GM18519 (cell line): ENCODE measurements around the gene ATP10A.
"Not testable (repeated sequence)": the region's sequence is repeated elsewhere in the genome, so short reads cannot be mapped to it uniquely, and the experiment has no call there.

Source experiments
- ATAC-seq: cut with Tn5 transposase; IDR thresholded peaks from one replicate; pipeline ENCODE4 v1.9.1; 2021; ENCODE audit warnings: mild to moderate bottlenecking, moderate library complexity; ENCODE audit not compliant: unreplicated experiment, low FRiP score

The ATP10A gene

DNA sequence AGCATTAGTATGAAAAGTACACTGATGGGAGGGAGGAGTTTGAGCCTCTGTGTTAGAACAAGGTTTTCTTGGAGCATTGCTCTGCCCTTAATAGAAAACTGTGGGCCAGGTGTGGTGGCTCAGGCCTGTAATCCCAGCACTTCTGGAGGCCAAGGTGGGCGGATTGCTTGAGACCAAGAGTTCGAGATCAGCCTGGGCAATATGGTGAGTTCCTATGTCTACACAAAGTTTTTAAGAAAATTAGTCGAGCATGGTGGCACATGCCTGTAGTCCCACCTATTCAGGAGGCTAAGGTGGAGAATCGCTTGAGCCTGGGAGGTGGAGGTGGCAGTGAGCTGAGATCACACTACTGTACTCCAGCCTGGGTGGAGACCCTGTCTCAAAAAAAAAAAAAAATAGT lies 103.7 kb downstream of the ATP10A start:
- ATAC-seq = no peak

DNA sequence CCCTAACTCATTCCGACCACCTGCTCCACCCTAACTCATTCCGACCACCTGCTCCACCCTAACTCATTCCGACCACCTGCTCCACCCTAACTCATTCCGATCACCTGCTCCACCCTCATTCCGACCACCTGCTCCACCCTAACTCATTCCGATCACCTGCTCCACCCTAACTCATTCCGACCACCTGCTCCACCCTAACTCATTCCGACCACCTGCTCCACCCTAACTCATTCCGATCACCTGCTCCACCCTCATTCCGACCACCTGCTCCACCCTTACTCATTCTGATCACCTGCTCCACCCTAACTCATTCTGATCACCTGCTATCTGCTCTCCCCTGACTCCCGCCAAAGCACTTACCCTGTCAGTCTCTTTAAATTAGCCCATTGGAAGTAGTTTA lies 104.5 kb downstream of the ATP10A start:
- not testable (repeated sequence) for ATAC-seq

DNA sequence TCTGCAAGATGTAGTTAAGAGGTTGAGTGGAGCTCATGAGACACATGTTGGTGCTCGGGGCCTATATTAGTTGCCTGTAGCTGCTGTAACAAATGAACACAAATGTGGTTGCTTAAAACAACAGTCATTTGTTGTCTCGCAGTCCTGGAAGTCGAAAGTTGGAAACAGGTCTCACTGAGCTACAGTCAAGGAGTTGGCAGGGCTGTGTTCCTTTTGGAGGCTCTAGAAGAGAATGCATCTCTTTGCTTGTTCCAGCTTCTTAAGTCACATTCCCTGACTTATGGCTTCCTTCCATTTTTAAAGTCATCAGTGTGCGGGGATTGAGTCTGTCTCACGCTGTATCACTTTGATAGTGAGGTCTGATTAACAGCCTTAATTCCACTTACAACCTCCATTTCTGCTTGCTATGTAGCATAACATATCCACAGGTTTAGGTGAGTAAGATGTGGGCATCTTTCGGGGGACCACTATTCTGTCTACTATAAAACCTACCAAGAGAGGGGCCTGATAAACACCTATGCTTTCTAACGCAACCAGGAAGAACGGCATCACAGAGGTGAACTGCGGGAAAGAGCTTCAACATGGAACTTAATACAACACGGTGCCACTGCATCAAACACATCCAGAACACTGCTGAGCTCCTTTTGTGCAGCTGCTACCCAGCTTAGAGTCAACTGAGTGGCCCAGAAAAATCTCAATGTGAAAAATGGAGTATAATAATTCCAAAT lies 119.4 kb downstream of the ATP10A start:
- ATAC-seq = no peak

DNA sequence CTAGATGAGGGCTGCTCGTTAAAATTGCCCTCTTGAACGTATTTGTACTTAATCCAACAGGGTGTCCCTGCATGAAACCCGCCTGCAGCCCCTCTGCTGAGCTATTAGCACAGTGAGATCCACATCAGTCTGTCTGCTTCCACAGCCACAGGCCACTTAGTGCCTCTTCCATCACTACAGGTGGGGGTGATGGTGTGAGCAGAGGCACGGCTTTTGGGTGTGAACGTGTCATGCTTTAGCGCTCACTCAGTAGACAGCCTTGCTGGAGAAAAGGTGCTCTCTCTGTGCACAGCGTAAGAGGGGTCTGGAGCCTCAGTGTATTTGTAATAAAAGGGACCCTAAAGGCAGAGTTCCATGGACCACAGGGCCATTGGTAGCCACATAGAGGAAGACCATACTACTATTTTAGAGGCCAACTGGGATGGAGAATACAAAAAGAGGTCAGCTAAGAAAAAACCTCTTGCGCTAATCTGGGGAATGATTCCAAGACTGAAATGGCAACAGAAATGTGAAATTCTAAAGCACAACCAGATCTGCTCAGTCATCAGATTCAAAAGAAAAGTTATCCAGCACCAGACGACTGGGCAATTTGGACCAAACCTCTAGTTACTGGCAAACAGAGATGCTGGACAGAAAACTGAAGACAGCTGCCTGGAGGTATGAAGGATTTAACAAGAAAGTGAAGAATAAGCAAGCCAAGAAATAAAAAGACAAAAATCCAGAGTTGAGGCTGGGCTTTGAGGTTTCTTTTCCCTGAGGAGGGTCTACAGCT lies 120.2 kb downstream of the ATP10A start:
- ATAC-seq = no peak

DNA sequence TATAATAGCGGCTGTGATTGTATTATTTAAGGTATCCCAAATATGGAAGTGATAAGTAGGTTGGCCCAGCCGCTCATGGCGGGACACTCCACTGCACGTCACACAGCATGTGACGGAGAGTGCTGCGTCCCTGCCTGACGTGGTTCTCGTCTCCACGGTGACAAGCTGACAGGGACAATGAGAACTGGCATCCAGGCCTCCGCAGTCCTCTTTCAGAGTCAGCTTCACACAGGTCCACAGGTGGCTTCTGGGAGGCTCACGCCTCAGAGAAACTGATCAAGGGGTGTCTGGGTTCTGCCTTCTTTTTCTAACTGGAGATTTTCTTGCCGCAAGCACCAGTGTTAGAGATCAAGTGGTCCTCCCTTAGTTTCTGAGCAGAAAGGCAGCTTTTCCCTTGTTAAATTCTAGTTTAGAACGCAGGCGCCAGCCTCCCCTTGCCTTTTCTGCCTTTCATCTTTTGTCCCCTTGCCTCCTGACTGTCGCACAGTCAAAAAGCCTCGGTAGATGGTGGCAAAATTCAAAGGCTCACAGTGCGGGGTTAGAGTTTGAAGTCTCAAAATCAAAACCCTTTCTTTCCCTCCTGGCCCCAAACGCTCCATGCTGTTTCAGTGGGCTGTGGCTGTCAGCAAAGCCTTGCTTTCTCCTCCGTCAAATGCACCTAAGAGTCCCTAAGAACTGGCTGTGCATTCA lies 120.9 kb downstream of the ATP10A start:
- no peak for ATAC-seq

DNA sequence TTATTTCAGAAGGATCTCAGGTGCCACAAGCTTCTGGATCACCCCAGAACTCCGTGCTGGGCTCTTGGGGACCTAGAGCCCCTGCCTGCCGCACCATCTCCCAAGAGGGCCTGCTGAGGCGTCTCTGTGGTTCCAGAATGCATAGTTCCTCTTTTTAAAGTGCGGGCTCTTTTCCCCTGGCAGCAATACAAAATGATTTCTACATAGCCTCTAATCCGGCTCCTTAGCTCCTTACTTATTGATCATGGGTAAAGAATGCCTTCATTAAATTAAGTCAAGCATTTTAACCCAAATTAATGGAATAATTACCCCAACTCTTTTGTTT lies 121.9 kb downstream of the ATP10A start:
- peak; percentile 60 for ATAC-seq

DNA sequence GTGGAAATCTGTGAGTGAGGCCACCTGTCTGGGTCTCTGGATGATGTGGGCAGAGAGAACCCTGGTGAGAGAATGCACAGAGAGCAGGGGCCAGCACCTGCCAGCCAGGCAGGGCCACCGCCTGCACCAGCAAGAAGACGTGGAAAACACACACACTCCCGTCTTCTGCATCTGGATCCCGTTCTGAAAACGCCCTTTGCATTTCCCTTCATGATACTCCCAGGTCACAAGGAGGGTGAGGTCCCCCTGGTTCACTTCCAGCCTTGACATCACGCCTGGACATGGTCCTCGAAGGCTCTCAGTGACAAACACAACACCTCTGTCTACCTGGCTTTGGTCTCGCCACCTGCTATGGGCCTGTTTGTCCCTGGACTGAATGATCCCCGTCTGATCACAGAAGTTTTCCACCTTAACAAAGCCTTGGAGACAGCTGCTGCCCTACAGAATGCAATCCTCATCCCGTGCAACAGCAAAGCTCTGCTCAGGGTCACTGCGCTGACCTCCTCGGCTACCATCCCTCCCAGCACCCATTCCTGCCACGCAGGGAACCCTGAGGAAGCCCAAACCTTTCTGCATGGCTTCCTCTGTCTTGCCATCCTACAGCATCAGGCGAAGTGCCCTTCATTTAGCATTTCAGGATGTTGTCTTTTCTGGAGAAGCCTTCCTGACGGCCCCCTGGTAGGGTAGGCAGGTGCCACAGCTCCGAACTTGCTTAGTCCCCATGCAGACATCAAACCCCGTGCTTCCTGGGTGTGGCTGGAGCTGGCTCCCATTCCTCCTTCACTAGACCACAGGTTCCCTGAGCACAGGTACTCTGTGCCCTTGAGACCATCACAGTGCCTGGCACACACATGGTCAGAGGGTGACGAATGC lies 122.5 kb downstream of the ATP10A start:
- ATAC-seq = no peak

DNA sequence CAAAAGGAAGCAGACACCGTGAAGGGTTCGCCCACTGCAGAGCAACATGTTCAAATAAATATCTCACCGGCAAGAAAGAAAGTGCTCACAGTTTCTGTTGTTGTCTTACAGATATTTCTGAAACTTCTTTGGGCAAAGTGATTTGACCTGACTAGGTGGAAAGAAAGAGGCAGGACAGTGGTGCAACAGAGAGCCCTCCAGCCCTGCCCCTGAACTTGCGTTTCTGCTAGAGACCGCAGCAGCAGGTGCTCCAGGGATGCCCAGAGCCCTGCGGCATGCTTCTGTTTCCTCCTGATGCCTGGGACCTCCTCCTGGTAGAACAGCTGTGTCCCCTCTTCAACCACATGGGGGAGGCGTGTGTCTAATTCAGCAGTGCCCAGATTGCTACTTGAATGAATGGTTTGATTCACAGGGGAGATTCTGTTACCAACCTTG lies 123.4 kb downstream of the ATP10A start:
- ATAC-seq = peak; percentile 44

DNA sequence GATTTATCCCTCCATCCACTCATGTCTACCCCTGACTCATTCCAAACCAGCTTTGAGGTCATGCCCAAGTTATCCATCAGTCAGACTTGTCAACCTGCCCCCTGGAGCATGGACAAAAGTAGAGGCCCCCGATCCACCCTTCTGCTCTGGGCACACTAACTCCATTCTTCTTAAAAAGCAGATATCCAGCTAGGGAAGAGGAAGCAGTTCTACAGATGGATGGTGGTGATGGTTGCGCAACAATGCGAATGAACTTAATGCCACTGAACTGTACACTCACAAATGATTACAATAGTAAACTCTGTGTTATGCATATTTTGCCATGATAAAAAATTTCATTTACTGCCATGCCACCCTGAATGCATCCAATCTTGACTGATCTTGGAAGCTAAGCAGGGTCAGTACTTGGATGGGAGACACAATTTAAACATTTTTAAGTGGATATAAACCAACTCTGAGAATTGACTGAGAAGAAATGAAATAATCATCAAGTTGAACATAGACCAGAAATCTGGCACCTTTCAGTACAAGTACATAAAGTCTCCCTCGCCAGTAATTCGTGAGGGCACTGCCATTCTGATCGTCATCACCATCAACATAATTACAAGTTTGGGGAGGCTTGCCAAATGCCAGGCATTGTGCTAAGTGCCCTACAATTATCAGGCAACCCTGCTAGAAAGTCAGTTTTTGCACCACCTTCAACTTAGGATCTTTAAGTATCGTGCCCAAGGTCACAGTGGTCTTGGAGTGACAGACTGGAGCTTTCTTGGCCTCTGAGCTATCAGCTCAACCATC lies 124.8 kb downstream of the ATP10A start:
- no peak for ATAC-seq

DNA sequence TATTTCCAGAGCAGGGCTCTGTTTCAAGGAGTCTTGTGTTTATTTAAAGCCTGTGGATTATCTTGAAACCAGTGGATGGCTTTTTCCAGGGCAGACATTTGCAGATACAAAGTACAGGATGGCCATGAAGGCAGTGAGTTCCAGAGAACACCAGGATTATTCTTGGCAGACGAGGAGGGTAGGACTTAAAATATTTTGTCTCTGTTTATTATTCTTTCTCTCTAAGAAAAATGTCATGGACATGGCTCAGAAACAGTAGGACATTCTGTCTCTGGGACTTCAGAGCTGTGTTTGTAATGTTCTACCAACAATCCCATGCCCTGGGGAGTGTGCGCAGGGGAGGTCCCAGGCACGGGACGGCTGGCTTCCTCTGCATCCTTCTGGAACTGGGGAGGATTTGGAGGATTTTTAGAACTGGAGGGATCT lies 125.9 kb downstream of the ATP10A start:
- ATAC-seq = no peak

DNA sequence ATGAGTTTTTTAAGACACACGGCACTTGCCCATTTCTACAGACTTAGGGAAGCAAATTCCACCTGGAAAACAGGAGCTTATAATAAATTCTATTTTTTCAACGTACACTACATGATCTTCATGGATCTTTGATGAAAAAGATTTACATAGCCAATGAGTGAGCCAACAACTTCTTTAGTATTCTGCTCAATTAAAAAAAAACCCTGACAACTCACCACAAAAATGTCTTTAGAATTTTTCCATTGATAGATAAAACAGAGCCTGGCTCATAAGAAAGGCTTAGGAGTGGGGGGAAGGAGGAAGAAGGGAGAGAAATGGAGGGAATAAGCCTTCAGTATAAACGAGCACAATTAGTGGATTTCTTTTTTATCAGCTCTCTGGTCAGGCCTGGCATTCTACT lies 126.7 kb downstream of the ATP10A start:
- ATAC-seq = no peak

DNA sequence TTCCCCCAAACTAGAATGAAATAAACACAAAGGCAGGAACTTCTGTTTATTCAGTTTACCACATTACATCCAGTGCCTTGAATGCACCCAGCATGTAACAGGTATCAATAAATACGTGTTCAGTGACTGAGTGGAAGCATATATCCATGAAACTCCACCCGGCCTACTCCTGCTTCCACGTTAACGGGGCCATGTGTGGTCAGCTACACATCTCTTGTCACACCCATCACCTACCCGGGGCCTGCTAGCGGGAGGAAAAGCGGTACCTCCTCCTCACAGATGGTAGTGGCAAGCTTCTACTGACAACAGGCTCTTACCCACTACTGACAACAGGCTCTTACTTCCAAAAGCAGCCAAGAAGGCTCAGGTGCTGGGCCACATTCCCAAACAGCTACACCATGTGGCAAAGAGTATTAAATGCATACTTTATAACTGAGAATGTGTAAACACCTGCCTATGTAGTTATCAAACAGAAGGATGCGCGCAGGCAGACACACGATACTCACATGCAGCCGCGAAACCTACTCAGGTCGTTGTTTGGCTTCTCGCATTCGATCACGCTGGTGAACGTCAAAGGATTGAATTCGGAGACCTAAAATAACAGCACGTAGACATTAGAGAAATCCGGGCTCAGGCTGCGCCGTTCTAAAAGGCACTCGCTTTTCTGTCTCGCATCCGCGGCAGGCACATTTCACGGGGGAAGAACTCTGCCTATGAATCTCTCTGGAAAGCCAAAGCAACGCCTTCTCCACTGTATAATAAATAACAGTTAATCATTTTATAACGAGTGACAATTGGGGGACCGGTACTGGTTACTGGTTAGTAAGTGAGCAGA lies 127.4 kb downstream of the ATP10A start:
- no peak for ATAC-seq

DNA sequence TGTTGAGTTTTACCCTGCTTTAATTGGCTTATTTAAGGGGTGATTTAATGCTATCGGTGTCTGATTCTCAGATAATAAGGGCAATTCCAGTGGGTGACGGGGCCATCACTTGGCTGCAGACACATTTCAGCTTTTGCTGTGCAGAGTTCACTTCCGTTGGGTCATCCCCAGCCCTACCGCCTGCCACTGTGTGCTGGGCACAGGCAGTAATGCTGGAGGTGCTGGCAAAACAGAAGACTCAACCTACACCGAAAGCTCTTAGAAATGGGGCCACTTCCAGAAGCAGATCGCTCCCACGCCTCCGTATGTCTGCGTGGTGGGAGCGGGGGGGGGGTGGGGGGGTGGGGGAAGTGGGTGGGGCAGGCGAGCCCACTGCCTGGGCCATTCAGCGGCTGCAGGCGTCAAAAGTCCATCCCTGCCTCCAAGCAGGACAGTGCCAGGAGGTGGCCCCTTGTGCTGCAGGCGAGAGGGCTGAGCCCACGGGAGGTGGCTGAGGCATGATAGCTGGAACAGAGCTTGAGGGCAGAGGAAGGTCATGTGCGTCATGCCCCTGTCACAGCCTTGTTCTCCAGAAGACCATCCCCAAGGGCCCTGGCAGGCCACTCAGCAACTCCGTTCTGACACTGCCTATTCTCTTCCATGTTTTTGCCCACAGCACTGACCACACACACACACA lies 128.3 kb downstream of the ATP10A start:
- no peak for ATAC-seq

DNA sequence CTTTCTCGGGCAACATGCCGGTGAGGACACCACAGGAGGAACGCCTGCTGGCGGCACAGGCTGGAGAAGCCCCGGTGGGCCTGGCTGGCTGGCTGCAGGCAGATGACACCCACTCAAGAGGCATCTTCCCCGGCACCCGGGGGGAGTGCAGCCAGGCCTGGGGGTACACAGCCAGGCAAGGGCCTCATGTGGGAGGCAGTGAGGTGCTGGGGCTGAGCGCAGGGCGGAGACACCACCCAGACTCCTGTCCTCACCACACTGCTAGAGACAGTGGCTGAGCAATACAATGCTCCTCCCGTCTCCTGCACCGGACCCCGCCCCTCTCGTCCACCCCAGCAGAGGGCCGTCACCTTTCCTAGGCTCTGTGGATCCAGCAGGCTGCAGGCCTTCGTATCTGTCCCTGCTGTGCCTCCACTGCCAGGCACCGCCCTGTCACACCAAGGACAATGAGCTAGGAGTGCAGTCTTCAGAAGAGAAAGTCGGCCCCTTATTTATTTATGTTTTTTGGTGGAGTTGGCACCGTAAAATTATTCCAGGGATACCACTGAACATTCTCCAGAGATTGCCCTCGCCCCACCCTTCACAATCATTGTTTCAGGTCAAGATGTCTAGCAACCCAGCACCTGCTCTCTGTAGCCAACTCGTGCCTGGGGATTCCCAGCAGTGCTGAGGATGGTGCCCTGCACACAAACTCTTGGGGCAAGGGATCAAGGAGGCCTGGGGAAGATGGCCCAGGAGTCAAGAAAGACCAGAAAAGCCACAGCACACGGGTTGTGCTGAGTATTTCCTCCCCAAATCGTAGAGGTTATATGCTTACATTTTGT lies 129.1 kb downstream of the ATP10A start:
- no peak for ATAC-seq

DNA sequence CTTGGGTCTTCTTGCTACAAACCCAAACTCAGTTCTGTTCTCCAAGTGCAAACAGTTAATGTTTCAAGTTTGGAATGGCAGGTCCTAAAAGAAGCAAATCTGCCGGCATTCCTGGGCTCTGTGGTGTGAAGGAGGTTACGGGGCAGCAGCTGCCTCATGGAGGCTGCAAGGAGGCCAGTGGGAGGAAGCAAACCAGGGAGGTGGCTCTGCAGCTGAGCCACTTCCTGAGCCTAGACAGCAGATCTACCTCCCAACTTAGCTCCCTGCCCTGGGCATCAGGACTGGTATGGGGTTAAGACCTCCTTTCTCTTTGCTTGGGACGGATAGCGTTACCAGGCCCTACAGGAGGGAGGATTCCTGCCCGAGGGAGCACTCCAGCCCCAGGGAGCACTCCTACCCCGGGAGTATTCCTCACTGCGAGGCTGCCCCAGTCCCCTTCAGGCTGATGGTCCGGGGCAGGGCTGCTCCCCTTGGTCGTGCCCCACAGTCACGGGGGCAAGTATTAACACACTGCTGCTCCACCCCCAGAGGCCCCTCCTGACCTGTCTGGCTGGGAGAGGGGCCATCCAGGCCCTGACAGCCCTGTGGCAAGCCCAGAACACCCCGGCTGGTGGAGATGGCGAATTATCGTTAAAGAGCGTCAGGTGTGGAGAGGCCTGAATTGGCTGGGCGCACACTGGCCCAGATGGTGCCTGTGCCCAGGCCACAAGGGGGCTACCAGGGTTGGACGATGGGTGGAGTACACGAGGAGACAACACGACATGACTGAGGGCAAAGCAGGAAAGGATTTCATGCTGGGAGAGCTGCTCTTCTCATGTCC lies 129.9 kb downstream of the ATP10A start:
- ATAC-seq = no peak

DNA sequence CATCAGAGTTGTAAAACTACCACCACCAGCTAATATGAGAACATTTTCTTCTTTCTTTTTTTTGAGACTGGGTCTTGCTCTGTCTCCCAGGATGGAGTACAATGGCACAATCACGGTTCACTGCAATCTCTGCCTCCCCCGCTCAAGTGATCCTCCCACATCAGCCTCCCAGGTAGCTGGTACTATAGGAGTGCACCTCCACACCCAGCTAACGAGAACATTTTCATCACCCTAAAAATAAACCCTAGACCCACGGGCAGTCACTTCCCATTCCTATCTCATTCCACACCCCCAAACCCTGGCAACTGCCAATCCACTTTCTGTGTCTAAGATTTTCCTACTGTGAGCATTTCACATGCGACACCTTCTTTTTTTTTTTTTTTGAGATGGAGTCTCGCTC lies 130.9 kb downstream of the ATP10A start:
- no peak for ATAC-seq

DNA sequence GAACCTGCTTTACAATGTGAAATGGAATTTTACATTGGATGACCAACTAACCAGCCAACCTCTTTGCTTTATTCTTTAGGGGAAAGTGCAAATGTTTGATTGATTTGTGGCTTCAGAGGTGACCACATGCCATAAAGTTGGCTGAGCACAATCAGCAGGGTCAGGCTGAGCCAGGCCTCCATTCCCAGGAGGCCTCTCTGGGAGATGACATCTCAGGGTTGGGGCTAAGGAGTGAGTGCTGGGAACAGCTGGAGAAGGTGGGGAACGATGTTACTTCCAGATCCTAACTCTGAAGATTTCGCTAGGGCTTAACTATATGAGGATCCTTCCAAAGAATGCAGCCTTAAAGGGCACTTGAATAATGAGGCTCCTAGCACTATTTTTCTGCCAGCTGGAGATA lies 131.7 kb downstream of the ATP10A start:
- ATAC-seq = no peak
